Neuronal stem cell (in vitro differentiated cells): ENCODE data around the gene GPR39.

Experiments
- DNase-seq: peaks from one replicate; pipeline ENCODE4 v3.0.0-alpha.2; 2013; ENCODE audit warnings: low spot score
- H2AFZ ChIP-seq: one replicate; pipeline ENCODE4 v1.6.1; 2013; ENCODE audit warnings: mild to moderate bottlenecking, low read length, inconsistent platforms
- H2AK5ac ChIP-seq: 2 replicates; pipeline ENCODE4 v1.6.1; 2013; ENCODE audit warnings: low read depth, mild to moderate bottlenecking, inconsistent platforms, low read length, moderate library complexity, mixed read lengths
- H2BK120ac ChIP-seq: 2 replicates; pipeline ENCODE4 v1.6.1; 2013; ENCODE audit warnings: low read depth, mild to moderate bottlenecking, inconsistent platforms, low read length, moderate library complexity, mixed read lengths
- H2BK12ac ChIP-seq: one replicate; pipeline ENCODE4 v1.6.1; 2013; ENCODE audit warnings: low read length, inconsistent platforms
- H2BK15ac ChIP-seq: 2 replicates; pipeline ENCODE4 v1.6.1; 2013; ENCODE audit warnings: mild to moderate bottlenecking, low read length, inconsistent platforms, mixed read lengths
- H2BK5ac ChIP-seq: one replicate; pipeline ENCODE4 v1.6.1; 2013; ENCODE audit warnings: inconsistent platforms, mild to moderate bottlenecking, low read length, moderate library complexity
- H3K14ac ChIP-seq: one replicate; pipeline ENCODE4 v1.6.1; 2013; ENCODE audit warnings: low read length, inconsistent platforms
- H3K18ac ChIP-seq: 2 replicates; pipeline ENCODE4 v1.6.1; 2013; ENCODE audit warnings: low read length, inconsistent platforms
- H3K23ac ChIP-seq: 2 replicates; pipeline ENCODE4 v1.6.1; 2013; ENCODE audit warnings: low read depth, mild to moderate bottlenecking, mixed read lengths, low read length, inconsistent platforms; ENCODE audit not compliant: poor library complexity
- H3K27ac ChIP-seq: replicated peaks from 3 replicates; pipeline ENCODE4 v1.5.1; 2013; ENCODE audit warnings: low read length, inconsistent platforms
- H3K27me3 ChIP-seq, 3 experiments: 2 replicates each; pipeline ENCODE4 v1.6.1; 2013; ENCODE audit warnings: low read length in 3 of 3, mild to moderate bottlenecking in 2 of 3, inconsistent platforms in 1 of 3, low read depth in 1 of 3, mixed read lengths in 1 of 3, moderate library complexity in 1 of 3; ENCODE audit not compliant: control insufficient read depth in 3 of 3, insufficient read depth in 3 of 3
- H3K36me3 ChIP-seq, 2 donors: replicated peaks in 1 of 2; 2 replicates each; pipeline ENCODE4 v1.6.1; 2013; ENCODE audit warnings: low read length in 2 of 2; ENCODE audit not compliant: control insufficient read depth in 2 of 2, insufficient read depth in 2 of 2
- H3K4ac ChIP-seq: 2 replicates; pipeline ENCODE4 v1.6.1; 2013; ENCODE audit warnings: inconsistent platforms, mild to moderate bottlenecking, low read length, moderate library complexity
- H3K4me1 ChIP-seq, 2 donors: 1 replicate in 1 of 2; 2 replicates in 1 of 2; pipeline ENCODE4 v1.6.1; 2013; ENCODE audit warnings: low read length in 2 of 2, low read depth in 1 of 2; ENCODE audit not compliant: control insufficient read depth in 2 of 2, insufficient read depth in 1 of 2
- H3K4me2 ChIP-seq: one replicate; pipeline ENCODE4 v1.6.1; 2013; ENCODE audit warnings: mild to moderate bottlenecking, low read length, inconsistent platforms; ENCODE audit not compliant: insufficient read depth, poor library complexity, severe bottlenecking
- H3K4me3 ChIP-seq, 2 donors: 2 replicates each; pipeline ENCODE4 v1.5.1; 2013; ENCODE audit warnings: low read length in 2 of 2, mild to moderate bottlenecking in 2 of 2, inconsistent platforms in 1 of 2, moderate library complexity in 1 of 2
- H3K79me1 ChIP-seq: one replicate; pipeline ENCODE4 v1.6.1; 2013; ENCODE audit warnings: low read depth, mild to moderate bottlenecking, inconsistent platforms, low read length, moderate library complexity
- H3K9ac ChIP-seq: one replicate; pipeline ENCODE4 v1.6.1; 2013; ENCODE audit warnings: mild to moderate bottlenecking, low read depth, low read length, inconsistent platforms; ENCODE audit not compliant: poor library complexity
- H3K9me3 ChIP-seq, 2 donors: replicated peaks in 1 of 2; 2 replicates each; pipeline versions ENCODE3 to v1.6.1; 2013; ENCODE audit warnings: low read length in 2 of 2, mild to moderate bottlenecking in 2 of 2, inconsistent platforms in 1 of 2, low read depth in 1 of 2, mixed read lengths in 1 of 2, moderate library complexity in 1 of 2; ENCODE audit not compliant: control insufficient read depth in 2 of 2, insufficient read depth in 1 of 2
- H4K8ac ChIP-seq: one replicate; pipeline ENCODE4 v1.6.1; 2013; ENCODE audit warnings: low read depth, mild to moderate bottlenecking, inconsistent platforms, low read length, moderate library complexity
- H4K91ac ChIP-seq: one replicate; pipeline ENCODE4 v1.6.1; 2013; ENCODE audit warnings: low read length, low read depth, mild to moderate bottlenecking, inconsistent platforms; ENCODE audit not compliant: poor library complexity
- WGBS, 2 donors: extraction: QIAGEN DNeasy Blood & Tissue Kit; methylation state at CpG; one replicate each; pipeline ENCODE4 v1.1.7; 2013; ENCODE audit warnings: missing lambda C conversion rate in 2 of 2, mixed read lengths in 1 of 2; ENCODE audit not compliant: insufficient read length in 2 of 2, insufficient replicate concordance in 1 of 2; ENCODE audit errors: extremely low coverage in 2 of 2; 5-methylcytosine and 5-hydroxymethylcytosine counted together

Gene GPR39

DNA sequence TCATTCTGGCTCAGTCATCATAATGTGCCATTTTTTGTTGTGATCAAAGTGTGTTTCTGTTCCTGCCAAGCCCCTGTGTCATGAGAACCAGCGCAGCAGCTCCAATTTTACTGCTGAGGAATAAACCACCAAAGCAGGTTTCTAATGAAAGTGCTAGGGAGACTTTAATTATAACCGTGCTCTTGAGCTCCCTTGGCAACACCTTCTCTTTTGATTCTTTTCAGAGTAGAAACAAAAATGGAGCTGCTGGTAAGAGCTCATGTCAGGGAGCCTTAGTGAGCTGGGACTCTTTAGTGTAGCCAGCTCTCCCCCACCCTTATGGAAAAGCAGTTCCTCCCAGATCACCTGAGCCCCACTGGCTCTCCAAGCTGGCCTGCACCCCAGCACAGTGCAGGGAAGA, 179.1 kb downstream of the GPR39 start:
- H3K9me3 ChIP-seq, result peaks cover 6 to 13% of the 10 kb centered on the region in 2 donors
- H3K23ac ChIP-seq, result no peak overlapping the region
- no peak overlapping the region for H3K4me3 ChIP-seq
- no peak overlapping the region for H3K27ac ChIP-seq
- H3K4me2 ChIP-seq, result no peak overlapping the region
- H2BK120ac ChIP-seq, result no peak overlapping the region
- DNase-seq, result no peak
- H2BK12ac ChIP-seq, result no peak overlapping the region
- no peak overlapping the region for H4K8ac ChIP-seq
- no peaks in the 10 kb centered on the region for H3K79me1 ChIP-seq
- H3K4me1 ChIP-seq, result peaks cover 5 to 15% of the 10 kb centered on the region in 2 donors
- no peak overlapping the region for H3K4ac ChIP-seq
- WGBS, 2 donors, result no CpG with 5 or more reads among the region's 2 CpGs
- no peak overlapping the region for H3K14ac ChIP-seq
- no peak overlapping the region for H2AK5ac ChIP-seq
- no peak overlapping the region for H2BK15ac ChIP-seq
- H2AFZ ChIP-seq, result no peak overlapping the region
- no peak overlapping the region for H3K18ac ChIP-seq
- H3K27me3 ChIP-seq, result no peaks in the 10 kb centered on the region
- H3K36me3 ChIP-seq, result no peaks in the 10 kb centered on the region
- H4K91ac ChIP-seq, result no peak overlapping the region
- H3K9ac ChIP-seq, result no peak overlapping the region
- H2BK5ac ChIP-seq, result no peak overlapping the region

DNA sequence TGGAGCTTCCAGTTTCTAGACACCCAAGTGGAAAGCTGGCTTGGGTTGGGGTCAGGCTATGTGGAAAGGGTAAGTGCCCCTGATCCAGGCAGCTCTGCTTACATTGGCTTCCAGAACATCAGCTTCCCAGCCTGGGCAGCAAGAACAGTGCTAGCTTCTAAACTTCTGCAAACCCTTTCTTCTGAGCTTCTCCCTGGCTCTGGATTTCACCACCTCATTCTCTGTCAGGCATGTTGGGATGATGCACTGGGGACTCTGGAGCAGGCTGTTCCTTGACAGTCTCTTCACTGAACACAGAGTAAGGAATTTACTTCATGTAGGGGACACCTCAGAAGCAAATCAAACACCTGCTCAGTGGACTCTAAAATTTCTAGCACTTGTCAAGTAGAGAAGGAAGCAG, 180.6 kb downstream of the GPR39 start:
- Histone ChIP-seq H3K4me3 (no peak overlapping the region), H2BK12ac (no peak overlapping the region), H3K4ac (no peak overlapping the region), H3K9ac (no peak overlapping the region), H2AK5ac (no peak overlapping the region), H2AFZ (no peak overlapping the region), H4K8ac (no peak overlapping the region), H3K36me3 (no peaks in the 10 kb centered on the region), H4K91ac (no peak overlapping the region), H3K4me1 (peaks cover 5 to 15% of the 10 kb centered on the region in 2 donors), H3K79me1 (no peaks in the 10 kb centered on the region), H2BK15ac (no peak overlapping the region), H3K4me2 (no peak overlapping the region), H3K9me3 (peaks cover 6 to 13% of the 10 kb centered on the region in 2 donors), H2BK5ac (no peak overlapping the region), H2BK120ac (no peak overlapping the region), H3K18ac (no peak overlapping the region), H3K14ac (no peak overlapping the region), H3K27ac (no peak overlapping the region), H3K27me3 (no peaks in the 10 kb centered on the region), H3K23ac (no peak overlapping the region)
- no peak for DNase-seq

DNA sequence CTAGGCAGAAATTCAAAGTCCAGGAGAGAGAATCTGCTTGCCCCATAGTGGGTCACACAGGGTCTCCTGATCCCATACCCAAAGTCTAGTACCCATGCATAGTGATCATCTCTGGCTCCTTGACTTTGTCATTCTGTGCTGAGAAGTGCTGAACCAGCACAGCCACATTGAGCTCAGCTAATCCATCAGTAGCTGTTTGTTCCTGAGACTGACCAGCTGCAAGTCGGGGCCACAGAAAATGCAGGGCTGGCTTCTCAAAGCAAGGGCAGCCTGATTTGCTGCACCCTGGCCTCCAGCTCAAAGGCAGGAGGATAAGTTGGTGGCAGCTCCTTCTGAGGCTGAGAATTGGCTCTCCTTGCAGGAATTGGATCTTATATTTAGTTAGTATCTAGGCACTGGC, 181.2 kb downstream of the GPR39 start:
- no peak overlapping the region for H4K91ac ChIP-seq
- no CpG with 5 or more reads among the region's 1 CpG for WGBS, 2 donors
- H2AK5ac ChIP-seq, result no peak overlapping the region
- H3K23ac ChIP-seq, result no peak overlapping the region
- no peak overlapping the region for H3K18ac ChIP-seq
- no peak overlapping the region for H3K4me3 ChIP-seq
- H3K27ac ChIP-seq, result no peak overlapping the region
- no peak for DNase-seq
- H3K14ac ChIP-seq, result no peak overlapping the region
- no peak overlapping the region for H3K9ac ChIP-seq
- H2BK120ac ChIP-seq, result no peak overlapping the region
- H3K9me3 ChIP-seq, result peaks cover 6 to 13% of the 10 kb centered on the region in 2 donors
- H2AFZ ChIP-seq, result no peak overlapping the region
- H2BK5ac ChIP-seq, result no peak overlapping the region
- H3K4ac ChIP-seq, result no peak overlapping the region
- peaks cover 5 to 11% of the 10 kb centered on the region in 2 donors for H3K4me1 ChIP-seq
- H4K8ac ChIP-seq, result no peak overlapping the region
- H3K27me3 ChIP-seq, result no peaks in the 10 kb centered on the region
- no peak overlapping the region for H2BK15ac ChIP-seq
- H3K4me2 ChIP-seq, result no peak overlapping the region
- H2BK12ac ChIP-seq, result no peak overlapping the region
- H3K79me1 ChIP-seq, result no peaks in the 10 kb centered on the region
- no peaks in the 10 kb centered on the region for H3K36me3 ChIP-seq

DNA sequence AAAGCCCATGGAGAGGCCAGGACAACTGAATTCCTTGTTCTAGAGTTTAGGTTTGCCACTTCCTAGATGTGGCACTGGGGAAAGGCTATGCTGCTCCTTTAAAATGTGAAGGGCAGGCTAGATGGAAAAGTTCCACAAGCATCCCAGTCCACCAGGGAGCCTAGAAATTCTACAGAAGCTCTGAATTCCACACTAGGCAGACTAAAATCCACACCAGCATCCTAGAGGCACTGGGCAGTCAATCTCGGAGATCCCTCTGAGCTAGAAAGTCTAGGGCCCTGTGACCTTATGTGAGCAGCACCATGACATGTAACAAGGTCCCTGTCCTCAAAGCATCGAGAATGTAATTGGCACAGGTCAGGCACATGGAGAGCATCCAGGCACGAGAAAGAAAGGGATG, 181.9 kb downstream of the GPR39 start:
- WGBS, 2 donors, result no CpG with 5 or more reads among the region's 3 CpGs
- H2BK15ac ChIP-seq, result no peak overlapping the region

More for the DNA sequence above, 181.9 kb downstream of the GPR39 start:
- no peaks in the 10 kb centered on the region for H3K36me3 ChIP-seq
- peaks cover 6 to 13% of the 10 kb centered on the region in 2 donors for H3K9me3 ChIP-seq
- H2AK5ac ChIP-seq, result no peak overlapping the region
- no peak overlapping the region for H2BK5ac ChIP-seq
- H2AFZ ChIP-seq, result no peak overlapping the region
- no peak overlapping the region for H3K4me3 ChIP-seq
- no peak overlapping the region for H3K23ac ChIP-seq
- DNase-seq, result no peak
- H3K4me2 ChIP-seq, result no peak overlapping the region
- no peak overlapping the region for H3K27ac ChIP-seq
- no peak overlapping the region for H2BK12ac ChIP-seq
- H3K9ac ChIP-seq, result no peak overlapping the region
- H3K14ac ChIP-seq, result no peak overlapping the region
- no peak overlapping the region for H3K18ac ChIP-seq
- no peak overlapping the region for H3K4ac ChIP-seq
- H3K27me3 ChIP-seq, result no peaks in the 10 kb centered on the region
- no peak overlapping the region for H2BK120ac ChIP-seq
- peaks cover 3 to 6% of the 10 kb centered on the region in 2 donors for H3K4me1 ChIP-seq
- H4K91ac ChIP-seq, result no peak overlapping the region
- no peaks in the 10 kb centered on the region for H3K79me1 ChIP-seq
- no peak overlapping the region for H4K8ac ChIP-seq
